HG03439 (cell line): ENCODE measurements around the gene ZNF319.
A peak's percentile ranks its signal among the peaks of the same experiment; 100 is the strongest.
"Not testable (repeated sequence)": the region's sequence is repeated elsewhere in the genome, so short reads cannot be mapped to it uniquely, and the experiment has no call there.

Experiments
- ATAC-seq: cut with Tn5 transposase; IDR thresholded peaks from one replicate; pipeline ENCODE4 v1.9.1; 2021; ENCODE audit warnings: mild to moderate bottlenecking, moderate library complexity; ENCODE audit not compliant: unreplicated experiment

Gene ZNF319

GRCh38 chr16:58022601-58023371 is 22.3 kb upstream of the ZNF319 start:
- no peak for ATAC-seq

- no peak for ATAC-seq
These were observed 21.4 kb upstream of the ZNF319 start for GRCh38 chr16:58021661-58022551.

- no peak for ATAC-seq
These were observed 20.4 kb upstream of the ZNF319 start for GRCh38 chr16:58020628-58021521.

DNA sequence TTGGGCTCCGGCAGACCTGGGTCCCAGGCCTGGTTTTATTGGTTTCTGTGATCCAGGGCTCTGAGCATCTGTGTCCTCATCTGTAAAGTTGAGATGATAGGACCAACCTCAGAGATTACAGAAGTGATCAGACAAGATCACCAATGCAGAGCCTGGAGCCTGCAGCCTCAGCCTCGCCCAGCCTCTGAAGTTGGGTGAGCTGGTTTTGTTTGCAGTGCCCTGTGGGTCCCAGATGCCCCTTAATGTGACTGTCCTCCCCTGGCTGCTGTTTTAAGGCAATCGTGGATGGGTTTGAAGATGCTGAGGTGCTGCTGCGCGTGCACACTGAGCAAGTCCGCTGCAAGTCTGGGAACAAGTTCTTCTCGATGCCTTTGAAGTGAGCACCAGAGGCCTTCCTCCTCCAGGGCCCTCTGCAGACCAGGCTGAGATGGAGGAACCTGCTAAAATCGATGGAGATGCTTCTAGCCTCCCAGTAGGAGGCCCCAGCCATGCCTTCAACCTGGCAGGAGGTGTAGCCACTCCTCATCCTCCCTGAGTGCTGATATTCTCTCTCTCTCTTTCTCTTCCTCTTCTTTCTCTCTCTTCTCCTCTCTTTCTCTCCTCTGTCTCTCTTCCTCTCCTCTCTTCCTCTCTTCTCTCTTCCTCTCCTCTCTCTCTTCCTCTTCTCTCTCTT is 19.5 kb upstream of the ZNF319 start:
- no peak for ATAC-seq

GRCh38 chr16:58018803-58019202 is 18.3 kb upstream of the ZNF319 start:
- no peak for ATAC-seq

- no peak for ATAC-seq
These were observed 16.5 kb upstream of the ZNF319 start for GRCh38 chr16:58016840-58017446.

GRCh38 chr16:58013201-58013956 is 12.9 kb upstream of the ZNF319 start:
- ATAC-seq = no peak

GRCh38 chr16:58012481-58012880 is 12.0 kb upstream of the ZNF319 start:
- ATAC-seq = no peak

GRCh38 chr16:58011652-58012051 is 11.2 kb upstream of the ZNF319 start:
- ATAC-seq = no peak

DNA sequence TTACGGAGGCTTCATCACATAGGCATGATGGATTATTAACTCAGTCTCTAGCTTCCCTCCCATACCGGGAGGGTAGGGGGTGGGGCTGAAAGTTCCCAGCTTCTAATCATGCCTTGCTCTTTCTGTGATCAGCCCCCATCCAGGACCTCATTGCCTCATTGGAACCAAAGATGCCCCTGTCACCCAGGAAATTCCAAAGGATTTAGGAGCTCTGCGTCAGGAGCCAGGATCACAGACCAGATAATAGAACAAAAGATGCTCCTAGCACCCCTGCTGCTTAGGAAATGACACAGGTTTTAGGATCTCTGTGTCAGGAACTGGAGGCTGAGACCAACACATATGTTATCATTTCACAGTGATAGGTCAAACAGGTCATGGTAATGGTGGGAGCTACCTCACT is 10.4 kb upstream of the ZNF319 start:
- ATAC-seq = no peak

DNA sequence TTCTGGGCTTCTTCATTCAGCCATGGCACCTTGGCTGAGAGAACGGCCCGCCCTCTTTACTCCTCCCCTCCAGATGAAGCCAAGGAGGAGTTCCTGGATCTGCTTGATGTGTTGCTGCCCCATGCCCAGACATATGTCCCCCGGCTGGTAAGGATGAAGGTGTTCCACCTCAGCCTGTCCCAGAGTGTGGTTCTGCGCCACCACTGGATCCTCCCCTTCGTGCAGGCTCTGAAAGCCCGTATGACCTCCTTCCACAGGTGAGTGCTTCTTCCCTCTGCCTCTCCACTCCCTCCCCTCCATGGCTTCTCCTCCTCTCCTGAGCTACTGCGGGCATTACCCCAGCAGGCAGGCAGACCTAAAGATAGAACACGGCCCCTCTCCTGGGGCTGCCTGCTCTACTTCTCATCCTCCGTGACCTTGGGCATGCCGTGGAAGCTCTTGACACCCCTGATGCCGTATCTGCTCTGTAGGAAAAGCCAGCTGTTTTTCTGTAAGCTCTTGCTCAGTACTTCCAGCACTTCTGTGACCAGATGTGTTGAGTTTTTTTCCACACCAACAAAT is 9.5 kb upstream of the ZNF319 start:
- ATAC-seq = no peak

GRCh38 chr16:58004736-58005135 is 4.3 kb upstream of the ZNF319 start:
- ATAC-seq = not testable (repeated sequence)

GRCh38 chr16:58002936-58003335 is 2.5 kb upstream of the ZNF319 start:
- ATAC-seq = no peak

GRCh38 chr16:58002416-58002800 is 1.9 kb upstream of the ZNF319 start:
- no peak for ATAC-seq

GRCh38 chr16:58001781-58002415 is 1.4 kb upstream of the ZNF319 start:
- no peak for ATAC-seq

DNA sequence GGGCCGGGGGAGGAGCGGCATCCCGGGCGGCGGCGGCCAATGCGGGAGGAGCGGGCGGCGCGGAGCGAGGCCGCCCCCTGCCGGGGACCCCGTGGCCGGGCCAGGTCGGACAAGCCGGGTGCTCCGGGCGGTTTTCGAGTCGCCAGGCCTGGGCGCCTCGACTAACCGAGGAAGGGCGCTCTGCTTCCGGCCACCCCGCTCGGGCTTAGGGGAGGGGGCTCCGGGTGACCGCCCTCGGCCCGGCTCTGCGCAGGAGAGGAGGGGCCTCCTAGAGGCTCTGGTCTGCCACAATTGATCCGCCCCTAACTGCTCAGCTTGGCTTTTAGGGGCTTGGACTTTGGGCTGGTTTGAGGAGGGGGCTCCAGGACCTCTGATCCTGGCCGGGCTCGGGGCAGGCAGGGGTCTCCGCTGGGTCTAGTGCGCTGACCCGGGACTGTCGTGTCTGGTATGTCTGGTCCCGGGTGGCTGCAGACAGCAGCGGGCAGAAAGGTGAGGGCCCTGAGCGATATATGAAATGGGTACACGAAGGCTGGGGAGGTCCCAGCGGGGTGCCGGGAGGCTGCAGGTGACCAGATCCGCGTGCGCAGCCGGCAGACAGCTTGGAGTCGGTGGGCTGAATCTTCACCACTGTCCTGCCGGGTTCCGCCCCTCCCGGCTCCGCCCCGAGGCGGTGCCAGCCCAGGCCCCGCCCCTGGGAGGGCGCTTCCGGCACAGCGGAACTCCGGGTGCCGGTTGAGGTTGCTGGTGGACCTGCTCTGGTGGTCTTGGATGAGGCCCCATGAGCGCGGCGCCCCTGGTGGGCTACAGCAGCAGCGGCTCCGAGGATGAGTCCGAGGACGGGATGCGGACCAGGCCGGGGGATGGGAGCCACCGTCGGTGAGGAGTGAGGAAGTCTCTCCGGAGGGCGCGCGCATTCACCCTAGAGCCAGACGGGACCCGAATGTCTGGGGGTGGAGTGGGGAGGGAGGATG is 519 bp upstream of the ZNF319 start, which contains the start of gene USB1:
Gene USB1, plus strand, starts transcription at position 702 of the 971 bp plus-strand sequence. Its CDS starts 77 bp downstream, at position 779.
- ATAC-seq = peak; percentile 73

DNA sequence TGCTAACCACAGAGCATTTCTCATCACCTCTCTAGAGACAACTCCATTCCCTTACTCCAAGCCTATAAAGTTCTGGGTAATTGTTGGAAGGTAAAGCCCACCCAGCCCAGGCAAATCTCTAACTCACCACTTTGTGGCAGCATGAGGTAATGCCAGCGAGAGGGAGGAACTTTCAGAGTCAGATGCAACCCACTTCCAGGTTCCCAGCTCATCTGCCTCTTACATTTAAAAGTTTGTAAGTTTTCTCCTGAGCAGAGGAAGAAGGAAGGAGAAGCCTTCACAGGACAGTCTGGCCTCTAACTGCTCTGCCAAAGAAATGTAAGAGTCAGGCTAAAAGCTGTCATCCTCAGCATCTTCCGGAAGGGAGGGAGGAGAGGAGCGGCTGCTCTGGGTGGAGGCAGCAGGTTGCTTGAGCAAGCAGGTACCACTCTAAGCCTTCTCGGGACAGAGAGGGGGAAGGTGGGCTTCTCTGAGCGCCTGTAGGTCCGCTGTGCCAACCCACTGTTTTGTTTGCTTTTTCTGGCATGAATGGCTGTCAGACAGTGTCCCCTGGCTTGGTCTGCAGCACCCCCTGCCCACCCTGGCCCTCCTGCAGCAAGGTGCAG is 1.0 kb downstream of the ZNF319 start:
- ATAC-seq = no peak
